ENCODE measurements around the gene PLEKHA7.

DNA sequence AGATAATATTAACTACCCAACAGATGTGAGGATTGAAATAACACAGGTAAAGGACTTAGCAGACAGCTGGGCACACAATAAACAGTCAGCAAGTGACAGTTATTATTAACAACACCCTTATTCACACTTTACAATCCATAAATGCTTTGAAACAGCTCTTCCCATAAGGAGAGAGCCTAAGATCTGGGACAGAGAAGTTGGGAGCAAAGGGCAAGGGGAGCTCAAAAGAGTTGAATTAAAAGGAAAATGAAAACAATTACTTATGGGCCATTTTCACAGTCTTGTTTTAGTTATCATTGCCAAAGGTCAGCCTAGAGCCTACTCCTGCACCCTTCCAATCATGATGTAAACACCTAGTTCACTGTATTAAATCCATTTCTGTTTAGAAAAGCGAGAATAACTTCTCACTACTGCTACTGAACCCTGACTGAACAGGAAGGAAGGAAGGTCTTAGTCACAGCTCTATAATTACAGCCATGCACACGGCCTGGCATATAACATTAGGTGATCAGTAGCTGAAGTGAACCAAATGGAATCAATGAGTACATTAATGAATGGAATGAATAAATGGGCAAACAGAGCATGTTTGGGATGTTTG, 111.3 kb downstream of the PLEKHA7 start:
- TF ChIP-seq, protein P1, sequence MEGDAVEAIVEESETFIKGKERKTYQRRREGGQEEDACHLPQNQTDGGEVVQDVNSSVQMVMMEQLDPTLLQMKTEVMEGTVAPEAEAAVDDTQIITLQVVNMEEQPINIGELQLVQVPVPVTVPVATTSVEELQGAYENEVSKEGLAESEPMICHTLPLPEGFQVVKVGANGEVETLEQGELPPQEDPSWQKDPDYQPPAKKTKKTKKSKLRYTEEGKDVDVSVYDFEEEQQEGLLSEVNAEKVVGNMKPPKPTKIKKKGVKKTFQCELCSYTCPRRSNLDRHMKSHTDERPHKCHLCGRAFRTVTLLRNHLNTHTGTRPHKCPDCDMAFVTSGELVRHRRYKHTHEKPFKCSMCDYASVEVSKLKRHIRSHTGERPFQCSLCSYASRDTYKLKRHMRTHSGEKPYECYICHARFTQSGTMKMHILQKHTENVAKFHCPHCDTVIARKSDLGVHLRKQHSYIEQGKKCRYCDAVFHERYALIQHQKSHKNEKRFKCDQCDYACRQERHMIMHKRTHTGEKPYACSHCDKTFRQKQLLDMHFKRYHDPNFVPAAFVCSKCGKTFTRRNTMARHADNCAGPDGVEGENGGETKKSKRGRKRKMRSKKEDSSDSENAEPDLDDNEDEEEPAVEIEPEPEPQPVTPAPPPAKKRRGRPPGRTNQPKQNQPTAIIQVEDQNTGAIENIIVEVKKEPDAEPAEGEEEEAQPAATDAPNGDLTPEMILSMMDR (IDR thresholded peaks at IDR 0.05; ENCODE audit: low read depth, low read length): no peak
- TF ChIP-seq POLR2A (IDR thresholded peaks at IDR 0.05; ENCODE audit: extremely low read depth, insufficient read length) (no peak), MYC (IDR thresholded peaks at IDR 0.05; ENCODE audit: low read depth, low read length) (no peak)
- TF ChIP-seq, protein P2, sequence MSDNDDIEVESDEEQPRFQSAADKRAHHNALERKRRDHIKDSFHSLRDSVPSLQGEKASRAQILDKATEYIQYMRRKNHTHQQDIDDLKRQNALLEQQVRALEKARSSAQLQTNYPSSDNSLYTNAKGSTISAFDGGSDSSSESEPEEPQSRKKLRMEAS (IDR thresholded peaks at IDR 0.05; ENCODE audit: low read depth, low read length): no peak
